Activated CD4-positive, alpha-beta T cell treated with anti-CD3 and anti-CD28 coated beads for 48 hours (primary cell): Measurements from ENCODE around the gene NUBPL.
"Not testable (repeated sequence)": the region's sequence is repeated elsewhere in the genome, so short reads cannot be mapped to it uniquely, and the experiment has no call there.

Experiments used
- DNase-seq: peaks from one replicate; pipeline ENCODE4 v3.0.0-alpha.2; 2020

Gene NUBPL

DNA sequence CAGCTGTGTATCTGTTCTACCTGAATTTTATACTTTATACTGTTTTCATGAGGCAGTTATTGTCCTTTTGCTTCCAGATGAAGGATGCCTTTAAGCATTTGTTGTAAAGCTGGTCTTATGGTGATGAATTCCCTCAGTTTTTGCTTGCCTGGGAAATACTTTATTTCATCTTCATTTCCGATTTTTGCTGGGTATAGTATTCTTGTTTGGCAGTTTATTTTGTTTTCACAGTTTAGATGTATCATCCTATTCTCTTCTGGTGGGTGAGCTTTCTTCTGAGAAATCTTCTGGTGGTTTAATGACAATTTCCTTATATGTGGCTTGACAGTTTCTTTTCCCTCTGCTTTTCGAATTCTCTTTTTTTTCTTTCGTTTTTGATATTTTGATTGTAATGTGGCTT, 188.1 kb downstream of the NUBPL start:
- DNase-seq, result no peak

DNA sequence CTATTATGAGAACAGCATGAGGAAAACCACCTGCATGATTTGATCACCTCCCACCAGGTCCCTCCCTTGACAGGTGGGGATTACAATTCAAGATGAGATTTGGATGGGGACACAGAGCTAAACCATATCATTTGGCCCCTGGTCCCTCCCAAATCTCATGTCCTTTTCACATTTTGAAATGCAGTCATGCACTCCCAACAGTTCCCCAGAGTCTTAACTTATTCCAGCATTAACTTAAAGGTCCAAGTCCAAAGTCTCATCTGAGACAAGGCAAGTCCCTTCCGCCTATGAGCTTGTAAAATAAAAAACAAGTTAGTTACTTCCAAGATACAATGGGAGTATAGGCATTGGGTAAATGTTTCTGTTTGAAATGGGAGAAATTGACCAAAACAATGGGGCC, 189.8 kb downstream of the NUBPL start:
- DNase-seq, result not testable (repeated sequence)

DNA sequence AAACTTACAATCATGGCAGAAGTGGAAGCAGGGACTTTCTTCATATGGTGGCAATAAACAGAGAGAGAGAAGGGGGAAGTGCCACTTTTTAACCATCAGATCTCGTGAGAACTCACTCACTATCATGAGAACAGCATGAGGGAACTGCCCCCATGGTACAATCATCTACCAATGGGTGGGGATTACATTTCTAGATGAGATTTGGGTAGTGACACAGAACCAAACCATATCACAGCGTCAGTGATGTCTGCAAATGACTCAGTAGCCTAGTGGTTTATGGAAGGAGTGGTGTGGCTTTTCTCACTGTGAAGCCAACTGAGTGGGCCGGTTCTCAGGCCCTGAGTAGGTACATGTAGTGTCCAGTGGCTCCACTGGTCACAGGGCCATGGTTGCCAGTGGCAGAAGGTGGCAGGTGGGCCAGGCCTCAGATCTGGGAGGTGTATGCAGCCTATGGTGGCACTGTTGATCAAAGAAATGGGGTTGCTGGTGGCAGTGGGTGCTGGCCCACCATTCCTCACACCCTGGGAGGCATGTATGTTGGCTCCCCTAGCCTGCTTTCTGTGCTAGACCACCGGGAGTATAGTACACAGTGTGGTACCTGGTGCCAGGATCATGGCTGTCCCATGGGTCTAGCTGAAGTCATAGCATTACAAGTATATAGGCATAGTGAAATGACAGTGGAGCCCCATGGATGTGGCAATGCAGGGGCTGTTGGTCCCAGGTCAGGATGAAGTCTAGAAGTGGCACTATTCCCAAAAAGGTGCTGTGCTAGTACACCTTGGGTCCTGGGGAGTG, 191.9 kb downstream of the NUBPL start:
- DNase-seq, result no peak

DNA sequence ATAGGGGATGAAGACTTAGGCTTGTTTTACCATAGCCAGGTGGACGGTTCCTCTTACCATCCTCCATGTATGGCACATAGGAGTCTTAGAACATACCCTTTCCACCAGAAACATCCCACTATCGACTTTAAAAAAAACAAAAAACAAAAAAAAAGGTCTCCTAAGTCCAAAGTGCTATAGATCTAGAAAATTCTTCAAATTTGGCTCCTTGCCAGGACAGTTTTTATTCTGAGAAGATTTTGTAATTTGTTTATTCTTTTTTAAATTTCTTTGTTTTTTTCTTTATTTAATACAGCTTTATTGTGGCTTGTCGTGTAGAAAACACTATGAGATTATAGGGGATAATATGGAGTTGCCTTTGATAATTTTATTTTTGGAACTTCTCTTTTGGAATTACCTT, 197.7 kb downstream of the NUBPL start:
- DNase-seq, result no peak

DNA sequence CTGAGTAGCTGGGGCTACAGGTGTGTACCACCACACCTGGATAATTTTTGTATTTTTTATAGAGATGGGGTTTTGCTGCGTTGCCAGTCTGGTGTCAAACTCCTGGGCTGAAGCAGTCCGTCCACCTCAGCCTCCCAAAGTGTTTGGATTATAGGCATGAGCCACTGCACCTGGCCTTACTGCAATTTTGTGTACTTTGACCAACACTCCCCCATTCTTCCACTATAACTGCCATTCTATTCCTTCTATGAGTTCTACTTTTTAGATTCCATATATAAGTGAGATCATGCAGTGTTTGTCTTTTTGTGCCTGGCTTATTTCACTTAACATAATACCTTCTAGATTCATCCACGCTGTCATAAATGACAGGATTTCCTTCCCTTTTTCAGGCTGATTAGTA, 199.1 kb downstream of the NUBPL start:
- no peak for DNase-seq

DNA sequence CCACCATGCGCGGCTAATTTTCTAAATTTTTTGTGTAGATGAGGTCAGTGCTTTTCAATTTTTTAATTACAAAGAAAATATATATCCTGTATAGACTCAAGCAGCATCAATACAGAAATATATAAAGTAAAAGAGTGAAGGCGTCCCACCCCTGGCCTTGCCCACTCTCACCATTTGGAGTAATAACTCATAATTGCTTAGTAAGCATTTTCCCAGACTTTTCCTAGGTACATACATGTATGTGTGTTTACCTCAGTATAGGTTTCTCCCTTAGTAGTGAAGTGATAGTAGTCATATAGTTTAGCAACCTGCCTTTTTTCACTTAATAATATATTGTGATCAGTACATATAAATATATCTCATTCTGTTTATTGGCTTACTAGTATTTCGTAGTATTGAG, 200.1 kb downstream of the NUBPL start:
- no peak for DNase-seq

DNA sequence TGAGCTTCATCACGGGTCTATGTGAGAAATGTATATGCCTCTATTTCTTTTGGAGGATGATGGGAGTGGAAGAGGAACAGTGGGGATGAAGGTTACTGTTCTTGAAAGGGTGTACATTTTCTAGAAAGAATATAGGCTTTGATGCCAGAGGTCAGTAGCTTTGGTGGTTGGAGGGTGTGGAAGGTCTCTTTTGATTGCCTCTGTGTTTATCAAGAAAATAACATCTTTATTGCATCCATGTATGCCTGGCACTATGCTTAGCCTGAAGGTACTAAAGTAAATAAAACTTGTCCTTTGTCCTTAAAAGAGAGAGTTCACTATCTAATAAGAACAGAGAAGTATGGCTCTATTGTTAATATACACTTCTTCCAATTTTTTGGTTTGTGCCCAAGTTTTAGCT, 201.8 kb downstream of the NUBPL start:
- DNase-seq, result no peak

DNA sequence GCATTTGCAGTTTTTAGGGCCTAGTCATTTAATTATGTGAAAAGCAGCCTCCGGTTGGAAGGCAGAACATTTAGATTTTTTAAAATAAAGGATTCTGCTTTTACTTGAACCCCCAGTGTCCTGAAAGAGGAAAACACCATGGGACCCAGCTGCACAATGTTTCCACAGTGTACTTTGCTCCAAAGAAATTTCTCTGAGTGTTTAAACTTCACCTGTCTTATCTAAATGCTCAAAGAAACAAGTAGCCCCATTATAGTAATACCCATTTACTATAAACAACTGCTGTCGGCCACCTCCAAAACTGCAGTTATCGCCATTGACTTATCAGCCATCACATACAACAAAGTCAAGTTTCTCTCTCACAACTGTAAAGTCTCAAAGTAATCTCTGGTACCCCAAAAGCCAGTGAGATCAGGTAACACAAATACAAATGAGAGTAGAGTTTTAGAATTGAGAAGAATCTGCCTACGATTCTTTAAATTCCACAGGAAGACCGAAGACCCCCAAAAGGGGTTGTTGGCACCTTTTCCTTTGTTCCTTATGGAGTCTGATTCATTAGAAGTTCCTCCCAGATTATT, 205.2 kb downstream of the NUBPL start:
- no peak for DNase-seq

DNA sequence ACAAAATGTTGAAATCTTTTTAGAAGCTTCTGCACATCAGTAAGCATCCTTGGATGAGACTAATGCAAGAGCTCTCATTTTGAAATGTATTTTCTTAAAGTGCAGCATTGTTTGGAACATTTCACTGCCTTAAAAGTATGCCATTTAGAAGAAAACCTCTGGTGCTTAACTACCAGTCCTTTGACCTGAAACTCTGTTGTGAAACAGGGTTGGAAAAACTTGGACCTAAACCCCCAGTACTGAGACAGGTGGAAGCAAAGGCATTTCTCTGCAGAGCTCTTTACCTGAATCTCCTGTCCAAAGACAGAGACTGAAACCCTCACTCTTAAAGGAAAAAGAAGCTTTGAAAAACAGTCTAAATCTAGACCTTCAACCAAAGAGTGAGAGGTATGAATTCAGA, 207.2 kb downstream of the NUBPL start:
- DNase-seq, result no peak

DNA sequence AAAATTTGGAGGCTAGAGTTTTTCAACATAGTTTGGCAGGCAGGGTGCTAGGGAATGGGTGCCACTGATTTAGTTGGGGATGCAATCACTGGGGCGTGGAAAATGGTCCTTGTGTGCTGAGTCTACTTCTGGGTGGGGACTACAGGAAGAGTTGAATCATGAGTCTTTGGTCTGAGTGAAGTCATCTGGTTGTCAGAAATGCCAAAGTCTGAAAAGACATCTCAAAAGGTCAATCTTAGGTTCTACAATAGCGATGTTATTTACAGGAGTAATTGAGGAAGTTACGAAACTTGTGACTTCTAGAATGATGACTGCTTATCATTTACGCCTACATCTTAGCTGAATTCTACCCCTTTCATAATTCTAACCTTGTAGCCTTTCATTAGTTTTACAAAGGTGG, 209.1 kb downstream of the NUBPL start:
- no peak for DNase-seq

DNA sequence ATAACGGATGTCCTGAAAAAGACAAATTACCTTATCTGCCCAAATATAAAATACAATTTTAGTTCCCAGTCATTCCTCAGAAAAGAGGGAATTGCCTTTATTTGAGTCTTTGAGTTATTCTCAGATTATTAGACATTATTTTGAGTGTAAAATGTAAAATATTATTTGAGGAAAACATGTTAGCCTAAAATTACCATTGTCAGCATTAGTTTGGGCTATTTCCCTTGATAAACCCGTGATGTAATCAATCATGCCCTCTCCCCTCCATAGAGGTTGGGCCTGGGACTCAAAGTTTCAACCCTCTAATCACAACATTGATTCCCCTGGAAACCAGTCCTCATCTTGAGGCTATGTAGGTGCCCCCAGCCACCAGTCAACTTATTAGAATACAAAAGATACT, 213.4 kb downstream of the NUBPL start:
- no peak for DNase-seq

DNA sequence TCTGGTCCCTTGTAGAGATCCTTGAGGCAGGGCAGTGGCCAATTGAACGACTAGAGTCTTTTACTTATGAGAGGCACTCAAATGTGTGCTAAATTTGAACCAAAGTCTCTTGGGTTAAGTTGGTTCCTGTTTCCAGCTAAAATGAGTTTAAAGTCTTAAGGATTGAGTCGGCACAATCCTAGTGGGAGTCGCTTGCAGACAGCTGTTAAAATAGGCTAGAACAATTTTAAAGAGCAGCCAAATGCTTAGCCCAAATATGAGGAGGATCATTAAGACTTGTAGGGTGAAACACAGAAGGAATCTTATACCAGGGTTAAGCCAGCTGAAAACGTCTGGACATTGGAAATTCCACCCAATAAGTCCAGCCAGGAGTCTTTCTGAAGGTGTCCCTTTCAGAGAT, 216.1 kb downstream of the NUBPL start:
- no peak for DNase-seq

DNA sequence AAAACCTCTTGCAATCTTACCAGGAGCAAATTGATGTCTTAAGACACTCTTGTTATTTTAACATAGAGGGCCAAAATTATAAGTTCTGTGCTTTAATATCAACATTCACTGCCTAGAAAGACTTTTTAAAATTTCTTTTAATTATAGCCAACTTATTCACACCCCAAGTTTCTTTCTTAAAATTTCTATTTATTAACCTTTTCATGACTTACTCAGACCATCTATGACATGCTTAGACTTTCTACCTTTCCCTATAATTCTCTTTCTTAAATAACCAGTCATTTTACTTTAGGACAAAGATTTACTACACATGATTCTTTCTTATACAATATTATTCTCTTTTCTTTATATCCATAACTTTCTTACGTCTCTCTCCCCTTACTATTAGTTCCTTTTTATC, 220.4 kb downstream of the NUBPL start:
- DNase-seq, result no peak

DNA sequence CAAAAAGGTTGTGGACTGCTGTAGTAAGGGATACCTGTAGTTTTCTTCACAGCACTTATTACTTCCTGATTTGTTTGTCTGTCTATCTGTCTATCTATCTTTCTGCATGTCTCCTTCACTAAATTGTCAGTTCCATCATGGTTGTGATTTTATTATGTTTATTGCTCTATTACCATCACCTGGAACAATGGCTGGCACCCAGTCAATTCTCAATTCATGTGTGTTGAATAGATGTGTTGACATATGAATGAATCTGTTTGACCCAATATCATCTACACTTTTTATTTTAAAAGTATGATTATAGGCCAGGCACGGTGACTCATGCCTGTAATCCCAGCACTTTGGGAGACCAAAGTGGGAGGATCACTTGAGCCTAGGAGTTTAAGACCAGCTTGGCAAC, 224.4 kb downstream of the NUBPL start:
- DNase-seq, result no peak

DNA sequence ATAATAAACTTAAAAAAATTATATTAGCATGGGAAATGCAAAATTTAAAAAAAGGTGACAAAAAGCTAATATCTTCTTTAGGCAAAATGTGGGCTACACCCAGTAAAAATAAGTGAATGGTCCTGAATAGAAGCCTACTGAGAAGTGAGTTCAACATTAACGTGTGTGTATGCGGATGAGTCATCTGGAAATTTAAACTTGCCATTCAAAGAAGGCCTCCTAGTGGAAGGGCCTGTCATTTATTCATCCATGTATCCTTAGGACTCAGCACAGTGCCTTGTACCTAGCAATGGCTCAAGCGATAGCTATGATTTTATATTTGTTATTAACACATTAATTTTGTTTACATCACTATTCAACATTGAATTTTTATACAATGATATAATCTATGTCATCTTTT, 226.2 kb downstream of the NUBPL start:
- no peak for DNase-seq

DNA sequence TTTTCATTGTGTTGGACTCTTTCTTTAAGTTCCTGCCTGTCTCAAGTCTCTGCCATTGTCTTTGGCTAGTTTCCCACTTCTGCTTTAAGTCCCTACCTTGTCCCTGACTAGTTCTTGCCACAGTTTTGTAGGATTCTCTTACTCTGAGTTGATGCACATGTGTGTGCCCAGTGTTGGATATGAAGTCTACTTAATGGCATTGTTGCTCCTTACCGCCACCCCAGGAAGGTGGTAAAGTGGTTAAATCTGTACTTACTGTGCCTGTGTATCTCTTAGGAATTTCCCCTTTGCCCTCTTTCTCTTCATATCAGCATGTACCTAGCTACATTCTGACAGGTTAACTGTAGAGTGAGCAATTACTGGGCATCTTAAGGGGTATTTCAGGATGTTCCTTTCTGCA, 227.1 kb downstream of the NUBPL start:
- DNase-seq, result no peak

DNA sequence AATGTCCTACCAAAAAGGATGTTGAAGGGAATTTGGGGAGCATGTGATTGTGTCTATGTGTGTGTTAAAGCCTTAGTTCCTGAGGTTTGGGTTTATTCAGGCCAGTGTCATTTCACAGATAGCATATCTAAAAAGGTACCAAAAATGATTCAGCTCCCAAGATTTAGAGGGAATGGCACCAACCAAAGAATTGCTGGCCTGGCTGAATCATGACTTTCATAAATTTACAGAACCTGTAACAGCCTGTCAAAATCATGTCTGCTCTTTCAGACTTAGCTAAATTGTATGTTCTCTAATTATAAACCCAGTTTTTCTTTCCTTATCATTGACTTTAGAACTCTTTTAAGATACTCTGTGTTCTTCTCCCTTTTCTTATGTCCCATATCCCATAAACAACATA, 231.5 kb downstream of the NUBPL start:
- no peak for DNase-seq

DNA sequence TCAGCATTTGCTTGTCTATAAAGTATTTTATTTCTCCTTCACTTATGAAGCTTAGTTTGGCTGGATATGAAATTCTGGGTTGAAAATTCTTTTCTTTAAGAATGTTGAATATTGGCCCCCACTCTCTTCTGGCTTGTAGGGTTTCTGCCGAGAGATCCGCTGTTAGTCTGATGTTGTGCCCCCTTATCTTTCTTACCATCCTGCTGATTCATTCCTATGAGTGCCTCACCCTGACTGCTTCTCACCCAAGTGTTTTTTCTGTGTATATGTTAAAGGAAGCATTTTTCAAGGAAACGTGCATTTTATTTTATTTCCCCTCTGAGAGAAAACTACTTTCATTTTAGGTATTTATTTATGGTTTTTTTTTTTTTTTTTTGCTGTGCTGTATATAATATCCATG, 236.7 kb downstream of the NUBPL start:
- not testable (repeated sequence) for DNase-seq

DNA sequence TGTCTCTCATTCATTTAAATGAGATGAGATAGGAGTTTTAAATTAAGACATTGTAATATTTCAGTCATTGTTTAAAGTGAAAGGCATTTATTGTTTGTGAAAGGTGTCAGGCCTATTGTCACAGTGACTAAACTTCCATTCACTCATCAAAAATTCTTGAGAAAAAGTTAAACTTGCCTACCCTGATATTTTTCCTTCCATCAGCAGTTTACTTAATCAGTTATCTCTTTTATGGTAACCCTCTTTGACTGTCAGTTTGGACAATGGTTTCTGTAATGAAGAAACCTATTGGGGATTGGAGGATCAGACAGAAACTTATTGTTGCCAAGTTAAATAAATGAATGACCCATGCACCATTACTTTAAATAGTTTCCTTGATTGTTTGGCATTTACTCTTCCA, 241.6 kb downstream of the NUBPL start:
- DNase-seq, result no peak

DNA sequence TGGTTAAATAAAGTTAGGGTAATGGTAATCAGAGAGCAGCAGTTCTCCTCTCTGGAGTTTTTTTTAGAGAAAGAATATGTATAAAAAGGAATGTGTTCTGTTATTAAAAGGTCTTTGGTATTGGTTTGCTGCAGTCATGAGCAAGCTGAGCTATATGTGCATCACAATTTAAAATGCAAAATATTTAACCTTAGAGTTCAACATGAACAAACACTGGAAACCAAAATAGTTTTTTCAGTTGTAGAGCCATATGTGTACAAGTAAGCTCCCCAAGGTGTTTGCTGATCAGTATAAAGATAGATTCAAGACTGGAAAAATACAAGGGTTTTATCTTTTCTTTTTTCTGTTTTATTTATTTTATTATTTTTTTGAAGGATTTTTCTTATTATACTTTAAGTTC, 245.0 kb downstream of the NUBPL start:
- DNase-seq, result no peak

DNA sequence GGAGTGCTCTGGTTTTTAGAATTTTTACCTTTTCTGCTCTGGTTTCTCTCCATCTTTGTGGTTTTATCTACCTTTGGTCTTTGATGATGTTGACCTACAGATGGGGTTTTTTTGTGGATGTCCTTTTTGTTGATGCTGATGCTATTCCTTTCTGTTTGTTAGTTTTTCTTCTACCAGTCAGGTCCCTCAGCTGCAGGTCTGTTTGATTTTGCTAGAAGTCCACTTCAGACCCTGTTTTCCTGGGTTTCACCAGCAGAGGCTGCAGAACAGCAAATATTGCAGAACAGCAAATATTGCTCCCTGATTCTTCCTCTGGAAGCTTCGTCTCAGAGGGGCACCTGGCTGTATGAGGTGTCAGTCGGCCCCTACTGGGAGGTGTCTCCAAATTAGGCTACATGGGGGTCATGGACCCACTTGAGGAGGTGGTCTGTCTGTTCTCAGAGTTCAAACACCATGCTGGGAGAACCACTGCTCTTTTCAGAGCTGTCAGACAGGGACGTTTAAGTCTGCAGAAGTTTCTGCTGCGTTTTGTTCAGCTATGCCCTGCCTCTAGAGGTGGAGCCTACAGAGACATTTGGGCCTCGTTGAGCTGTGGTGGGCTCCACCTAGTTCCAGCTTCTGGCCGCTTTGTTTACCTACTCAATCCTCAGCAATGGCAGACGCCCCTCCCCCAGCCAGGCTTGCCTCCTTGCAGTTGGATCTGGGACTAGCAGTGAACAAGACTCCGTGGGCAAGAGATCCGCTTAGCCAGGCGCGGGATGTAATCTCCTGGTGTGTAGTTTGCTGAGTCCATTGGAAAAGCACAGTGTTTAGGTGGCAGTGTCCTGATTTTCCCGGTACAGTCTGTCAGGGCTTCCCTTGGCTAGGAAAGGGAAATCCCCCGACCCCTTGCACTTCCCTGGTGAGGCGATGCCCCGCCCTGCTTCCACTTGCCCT, 250.8 kb downstream of the NUBPL start:
- not testable (repeated sequence) for DNase-seq

DNA sequence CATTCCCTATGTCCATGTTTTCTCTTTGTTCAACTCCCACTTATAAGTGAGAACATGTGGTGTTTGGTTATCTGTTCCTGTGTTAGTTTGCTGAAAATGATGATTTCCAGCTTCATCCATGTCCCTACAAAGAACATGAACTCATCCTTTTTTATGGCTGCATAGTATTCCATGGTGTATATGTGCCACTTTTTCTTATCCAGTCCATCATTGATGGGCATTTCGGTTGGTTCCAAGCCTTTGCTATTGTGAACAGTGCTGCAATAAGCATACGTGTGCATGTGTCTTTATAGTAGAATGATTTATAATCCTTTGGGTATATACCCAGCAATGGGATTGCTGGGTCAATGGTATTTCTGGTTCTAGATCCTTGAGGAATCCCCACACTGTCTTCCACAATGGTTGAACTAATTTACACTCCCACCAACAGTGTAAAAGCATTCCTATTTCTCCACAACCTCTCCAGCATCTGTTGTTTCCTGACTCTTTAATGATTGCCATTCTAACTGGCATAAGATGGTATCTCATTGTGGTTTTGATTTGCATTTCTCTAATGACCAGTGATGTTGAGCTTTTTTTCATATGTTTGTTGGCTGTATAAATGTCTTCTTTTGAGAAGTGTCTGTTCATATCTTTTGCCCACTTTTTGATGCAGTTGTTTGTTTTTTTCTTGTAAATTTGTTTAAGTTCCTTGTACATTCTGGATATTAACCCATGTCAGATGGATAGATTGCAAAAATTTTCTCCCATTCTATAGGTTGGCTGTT, 252.7 kb downstream of the NUBPL start:
- not testable (repeated sequence) for DNase-seq

DNA sequence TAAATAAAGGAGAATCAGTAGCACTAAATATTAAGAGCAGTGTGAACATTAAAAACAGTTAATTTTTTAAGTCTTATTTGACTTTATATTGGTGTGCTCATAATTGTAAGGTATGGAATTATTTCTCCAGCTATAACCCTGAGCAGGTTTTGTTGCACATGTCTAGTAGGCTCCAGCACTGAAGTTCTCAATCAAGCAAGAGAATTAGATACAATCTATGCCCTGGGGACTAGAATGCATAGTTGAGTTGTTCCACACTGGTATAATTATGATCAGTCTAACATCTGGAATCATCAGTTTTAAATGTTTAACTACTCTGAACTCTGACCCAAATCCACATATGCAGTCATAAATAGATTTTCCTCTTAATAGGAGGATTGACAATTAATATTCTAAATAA, 258.1 kb downstream of the NUBPL start:
- no peak for DNase-seq
